ENCODE data around the gene MMP19. TPM values are rescaled to one million over a fixed set of nuclear protein-coding genes. Genes with fewer than 3 reads are reported as not detected.

Gene MMP19
- total RNA-seq, 1 experiment from 2014 or later: 2.3 TPM

- no TSS peak for BruUV-seq (replicated peaks)
Observed at GRCh38 chr12:55818886-55819285, 23.9 kb downstream of the MMP19 start.

GRCh38 chr12:55818140-55818728 lies 24.5 kb downstream of the MMP19 start:
- peak overlapping the region; percentile 49 for H3K27ac ChIP-seq (ENCODE audit: low read depth, low read length, poor library complexity, severe bottlenecking)
- H3K4me1 ChIP-seq (ENCODE audit: insufficient read depth, low read length, poor library complexity, severe bottlenecking): peaks cover 17% of the 10 kb centered on the region
- ChIA-PET POLR2A (ENCODE audit: low non-redundant PET) (interaction anchor here (1.4 kb wide), 1 partner anchor 12 kb away, joined by 15 read pairs; the partner anchor contains the start of gene DNAJC14), CTCF (interaction anchor here (0.6 to 1.5 kb wide), 6 partner anchors 30 to 371 kb away, joined by 3 to 10 read pairs (median 4); partner anchors contain the start of gene SMARCC2)
- BruUV-seq (replicated peaks): TSS peak; percentile 48
- H3K4me3 ChIP-seq (ENCODE audit: low read depth, low read length, poor library complexity, severe bottlenecking): peak overlapping the region; percentile 71
- no peaks in the 10 kb centered on the region for H3K27me3 ChIP-seq (replicated peaks; ENCODE audit: insufficient read depth, low read depth, low read length, poor library complexity)
- H3K9me3 ChIP-seq (ENCODE audit: low read depth, low read length, poor library complexity, severe bottlenecking): no peaks in the 10 kb centered on the region
- H3K36me3 ChIP-seq (ENCODE audit: insufficient read depth, low read length, poor library complexity, severe bottlenecking): peaks cover 67% of the 10 kb centered on the region
- no peak for TF ChIP-seq CTCF (conservative IDR thresholded peaks at IDR 0.05; ENCODE audit: low read depth, low read length)
- TF ChIP-seq EZH2 (IDR thresholded peaks at IDR 0.05; ENCODE audit: borderline replicate concordance, low read depth, low read length, poor library complexity, severe bottlenecking): no peak
- intact Hi-C loops (cut with micrococcal nuclease; ENCODE audit: unreplicated experiment): loop anchor here (5.0 kb wide), 2 partner anchors 81 to 224 kb away; partner anchors contain the start of gene RPS26
- DNase-seq (ENCODE audit: low spot score): no peak

More at GRCh38 chr12:55818886-55819285, 23.9 kb downstream of the MMP19 start:
- peaks cover 17% of the 10 kb centered on the region for H3K4me1 ChIP-seq (ENCODE audit: insufficient read depth, low read length, poor library complexity, severe bottlenecking)
- peak overlapping the region; percentile 71 for H3K4me3 ChIP-seq (ENCODE audit: low read depth, low read length, poor library complexity, severe bottlenecking)
- H3K27ac ChIP-seq (ENCODE audit: low read depth, low read length, poor library complexity, severe bottlenecking): peak overlapping the region; percentile 49
- DNase-seq (ENCODE audit: low spot score): no peak
- H3K9me3 ChIP-seq (ENCODE audit: low read depth, low read length, poor library complexity, severe bottlenecking): no peaks in the 10 kb centered on the region
- H3K27me3 ChIP-seq (replicated peaks; ENCODE audit: insufficient read depth, low read depth, low read length, poor library complexity): no peaks in the 10 kb centered on the region
- intact Hi-C loops (cut with micrococcal nuclease; ENCODE audit: unreplicated experiment): loop anchor here (5.0 kb wide), 2 partner anchors 82 to 223 kb away; partner anchors contain the start of gene RPS26
- peaks cover 69% of the 10 kb centered on the region for H3K36me3 ChIP-seq (ENCODE audit: insufficient read depth, low read length, poor library complexity, severe bottlenecking)
- TF ChIP-seq CTCF (conservative IDR thresholded peaks at IDR 0.05; ENCODE audit: low read depth, low read length): no peak
- TF ChIP-seq EZH2 (IDR thresholded peaks at IDR 0.05; ENCODE audit: borderline replicate concordance, low read depth, low read length, poor library complexity, severe bottlenecking): no peak
- ChIA-PET POLR2A (ENCODE audit: low non-redundant PET) (no interaction called here), CTCF (no interaction called here)

- no peaks in the 10 kb centered on the region for H3K27me3 ChIP-seq (replicated peaks; ENCODE audit: insufficient read depth, low read depth, low read length, poor library complexity)
- POLR2A ChIA-PET (ENCODE audit: low non-redundant PET): interaction anchor here (1.4 kb wide), 1 partner anchor 12 kb away, joined by 15 read pairs; the partner anchor contains the start of gene DNAJC14
- intact Hi-C loops (cut with micrococcal nuclease; ENCODE audit: unreplicated experiment): loop anchor here (5.0 kb wide), 2 partner anchors 80 to 225 kb away; partner anchors contain the start of gene RPS26
- CTCF ChIA-PET: interaction anchor here (0.5 to 1.5 kb wide), 8 partner anchors 31 to 372 kb away, joined by 3 to 10 read pairs (median 4); partner anchors contain the start of gene SMARCC2
- H3K4me1 ChIP-seq (ENCODE audit: insufficient read depth, low read length, poor library complexity, severe bottlenecking): peaks cover 17% of the 10 kb centered on the region
- TF ChIP-seq EZH2 (IDR thresholded peaks at IDR 0.05; ENCODE audit: borderline replicate concordance, low read depth, low read length, poor library complexity, severe bottlenecking) (no peak), CTCF (conservative IDR thresholded peaks at IDR 0.05; ENCODE audit: low read depth, low read length) (no peak)
- BruUV-seq (replicated peaks): no TSS peak
- peak within 1 kb of the TSS; percentile 75 for H3K27ac ChIP-seq (ENCODE audit: low read depth, low read length, poor library complexity, severe bottlenecking)
- no peaks in the 10 kb centered on the region for H3K9me3 ChIP-seq (ENCODE audit: low read depth, low read length, poor library complexity, severe bottlenecking)
- DNase-seq (ENCODE audit: low spot score): peak; percentile 100
- H3K36me3 ChIP-seq (ENCODE audit: insufficient read depth, low read length, poor library complexity, severe bottlenecking): peaks cover 60% of the 10 kb centered on the region
- H3K4me3 ChIP-seq (ENCODE audit: low read depth, low read length, poor library complexity, severe bottlenecking): peak within 1 kb of the TSS; percentile 71
Observed at GRCh38 chr12:55817345-55818139, 25.2 kb downstream of the MMP19 start, which contains the start of the genes ORMDL2 and SARNP. ORMDL2 (plus strand) TSS chr12:55818041; CDS start chr12:55819000, 959 bp downstream. SARNP (minus strand) TSS chr12:55817724; CDS start chr12:55817701, 23 bp downstream.

Data from A673 (cell line).